Fibroblast of lung (primary cell): ENCODE results near the gene SNX21. TPM values are rescaled to one million over a fixed set of nuclear protein-coding genes. Genes with fewer than 3 reads are reported as not detected.

Experiments
- DNase-seq, 2 donors: peaks; one replicate each; pipeline versions ENCODE4 v3.0.0 to v3.0.0-alpha.2; 2010; ENCODE audit warnings: low read depth in 2 of 2
- H2AFZ ChIP-seq: 2 replicates; pipeline ENCODE4 v1.5.1; 2012; ENCODE audit warnings: low read length, control low read depth, inconsistent platforms
- H3K27ac ChIP-seq: 2 replicates; pipeline ENCODE4 v1.5.1; 2011; ENCODE audit warnings: low read length, control low read depth; ENCODE audit not compliant: insufficient read depth
- H3K27me3 ChIP-seq: 2 replicates; pipeline ENCODE4 v1.5.1; 2011; ENCODE audit warnings: mild to moderate bottlenecking, low read length; ENCODE audit not compliant: control insufficient read depth, insufficient read depth
- H3K36me3 ChIP-seq: 2 replicates; pipeline ENCODE4 v1.5.1; 2011; ENCODE audit warnings: low read length; ENCODE audit not compliant: control insufficient read depth, insufficient read depth
- H3K4me1 ChIP-seq: 2 replicates; pipeline ENCODE4 v1.5.1; 2011; ENCODE audit warnings: low read length; ENCODE audit not compliant: control insufficient read depth, insufficient read depth; ENCODE audit errors: extremely low read depth
- H3K4me2 ChIP-seq: 2 replicates; pipeline ENCODE4 v1.5.1; 2011; ENCODE audit warnings: low read length, control low read depth; ENCODE audit not compliant: insufficient read depth; ENCODE audit errors: extremely low read depth
- H3K4me3 ChIP-seq, 4 experiments: fragments of 200-600 bp in 1 of 4; sonication (generic) in 1 of 4; replicated peaks in 1 of 4; 2 replicates each; pipeline ENCODE4 v1.5.1; 2011 to 2016; ENCODE audit warnings: low read length in 4 of 4, low read depth in 3 of 4, mild to moderate bottlenecking in 3 of 4, control low read depth in 2 of 4, inconsistent platforms in 1 of 4, mixed read lengths in 1 of 4; ENCODE audit not compliant: insufficient read depth in 1 of 4; ENCODE audit errors: control extremely low read depth in 1 of 4
- H3K79me2 ChIP-seq: 2 replicates; pipeline ENCODE4 v1.5.1; 2012; ENCODE audit warnings: mild to moderate bottlenecking, low read length, inconsistent platforms; ENCODE audit not compliant: control insufficient read depth, insufficient read depth
- H3K9ac ChIP-seq: 2 replicates; pipeline ENCODE4 v1.5.1; 2011; ENCODE audit warnings: mild to moderate bottlenecking, low read length, control low read depth; ENCODE audit not compliant: insufficient read depth
- H3K9me3 ChIP-seq: 2 replicates; pipeline ENCODE4 v1.5.1; 2012; ENCODE audit warnings: low read depth, low read length; ENCODE audit not compliant: control insufficient read depth, insufficient read depth
- H4K20me1 ChIP-seq: 2 replicates; pipeline ENCODE4 v1.5.1; 2011; ENCODE audit warnings: low read length; ENCODE audit not compliant: control insufficient read depth, insufficient read depth; ENCODE audit errors: extremely low read depth
- CTCF ChIP-seq, 2 donors: IDR thresholded peaks in 1 of 2; conservative IDR thresholded peaks in 1 of 2; 1 replicate in 1 of 2; 2 replicates in 1 of 2; pipeline ENCODE4 v1.5.1; 2011 to 2012; ENCODE audit warnings: low read length in 2 of 2, control low read depth in 1 of 2, inconsistent platforms in 1 of 2, low read depth in 1 of 2, mild to moderate bottlenecking in 1 of 2
- EZH2 ChIP-seq: IDR thresholded peaks from 2 replicates; pipeline ENCODE4 v1.5.1; 2012; ENCODE audit warnings: low read length, control low read depth, mild to moderate bottlenecking; ENCODE audit errors: missing control alignments
- polyA plus RNA-seq, 2 donors: library from polyadenylated mRNA; depleted of rRNA in 1 of 2; stranded (reverse) in 1 of 2; unstranded in 1 of 2; fragments of >200 nt; gene quantifications; 2 replicates each; pipeline ENCODE4 v1.2.1, GENCODE V29; 2011 to 2012; ENCODE audit warnings: missing spikeins in 1 of 2
- total RNA-seq: library from RNA; depleted of rRNA; stranded (reverse); fragments of >200 nt; gene quantifications from 2 replicates; pipeline ENCODE4 v1.2.1, GENCODE V29; 2014

The SNX21 gene
- total and polyA plus RNA-seq, 2 donors (not counting 1 experiment from before 2014, with no cell fraction given), result 21.8 to 101 TPM

DNA sequence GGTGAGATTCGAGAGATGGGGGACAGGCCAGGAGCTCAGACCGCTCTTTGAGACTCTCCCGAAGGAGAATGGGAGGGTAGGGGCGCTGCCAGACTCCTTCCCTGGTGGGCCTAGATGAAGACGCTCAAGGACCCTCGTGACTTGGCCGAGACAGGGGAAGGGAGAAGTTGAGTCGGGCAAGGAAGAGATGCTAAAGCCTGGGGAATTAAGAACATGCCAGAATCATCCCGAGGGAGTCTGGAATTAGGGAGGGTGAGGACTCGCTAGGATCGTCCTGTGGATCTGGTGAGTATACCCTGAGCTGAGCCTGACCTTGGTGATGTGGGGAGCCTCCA is 20.6 kb upstream of the SNX21 start:
- Histone ChIP-seq H4K20me1 (no peaks in the 10 kb centered on the region), H3K27me3 (no peaks in the 10 kb centered on the region), H3K4me3 (peak overlapping the region; percentile 73 to 83 (median 78)), H3K79me2 (peaks cover 23% of the 10 kb centered on the region), H2AFZ (peak overlapping the region; percentile 66), H3K4me2 (peak overlapping the region; percentile 89), H3K4me1 (peaks cover 7% of the 10 kb centered on the region), H3K9me3 (no peaks in the 10 kb centered on the region), H3K27ac (peak overlapping the region; percentile 77), H3K36me3 (peaks cover 24% of the 10 kb centered on the region), H3K9ac (peak overlapping the region; percentile 60)
- DNase-seq, result no peak
- no peak for TF ChIP-seq EZH2
- no peak for TF ChIP-seq CTCF (conservative IDR thresholded peaks at IDR 0.05 in 1 of 2, IDR thresholded peaks at IDR 0.05 in 1 of 2; ENCODE audit: low read depth in 1 of 2, low read length in 2 of 2)

DNA sequence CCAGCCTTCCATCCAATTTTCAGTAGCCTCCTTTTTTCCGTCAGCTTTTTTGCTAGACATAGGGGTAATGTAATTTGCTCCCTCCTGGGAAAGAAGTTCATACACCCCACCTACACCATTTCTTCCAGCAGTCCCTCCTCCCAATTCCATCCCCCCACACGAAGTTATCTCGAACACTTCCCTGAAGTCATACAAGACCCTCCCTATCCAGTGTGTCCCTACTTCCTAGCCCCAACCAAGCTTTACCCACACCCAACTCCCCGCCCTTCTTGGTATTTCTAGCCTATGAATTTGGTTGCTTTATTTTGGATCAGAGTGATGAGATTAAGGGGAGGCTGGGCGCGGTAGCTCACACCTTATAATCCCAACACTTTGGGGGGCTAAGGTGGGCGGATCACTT is 20.1 kb upstream of the SNX21 start:
- H3K79me2 ChIP-seq, result peaks cover 23% of the 10 kb centered on the region
- H3K36me3 ChIP-seq, result peaks cover 24% of the 10 kb centered on the region
- no peaks in the 10 kb centered on the region for H3K9me3 ChIP-seq
- H3K9ac ChIP-seq, result peak overlapping the region; percentile 60
- peak overlapping the region; percentile 77 for H3K27ac ChIP-seq
- TF ChIP-seq CTCF (conservative IDR thresholded peaks at IDR 0.05 in 1 of 2, IDR thresholded peaks at IDR 0.05 in 1 of 2; ENCODE audit: low read depth in 1 of 2, low read length in 2 of 2) (no peak), EZH2 (no peak)
- H2AFZ ChIP-seq, result no peak overlapping the region
- no peaks in the 10 kb centered on the region for H3K27me3 ChIP-seq
- H3K4me3 ChIP-seq, result peak overlapping the region; percentile 73 to 83 (median 78)
- no peaks in the 10 kb centered on the region for H4K20me1 ChIP-seq
- no peak for DNase-seq
- peaks cover 10% of the 10 kb centered on the region for H3K4me1 ChIP-seq
- peak overlapping the region; percentile 89 for H3K4me2 ChIP-seq

GRCh38 chr20:45814314-45814713 is 19.3 kb upstream of the SNX21 start:
- Histone ChIP-seq H3K4me2 (peak overlapping the region; percentile 44), H3K9ac (no peak overlapping the region), H3K79me2 (peaks cover 23% of the 10 kb centered on the region), H3K9me3 (no peaks in the 10 kb centered on the region), H3K27ac (no peak overlapping the region), H3K4me3 (peak overlapping the region in 1 of 4 experiments; percentile 45), H3K4me1 (peaks cover 10% of the 10 kb centered on the region), H2AFZ (no peak overlapping the region), H3K36me3 (peaks cover 18% of the 10 kb centered on the region), H3K27me3 (no peaks in the 10 kb centered on the region), H4K20me1 (no peaks in the 10 kb centered on the region)
- DNase-seq, result peak in 1 of 2 donors; percentile 66
- TF ChIP-seq EZH2 (no peak), CTCF (conservative IDR thresholded peaks at IDR 0.05 in 1 of 2, IDR thresholded peaks at IDR 0.05 in 1 of 2; ENCODE audit: low read depth in 1 of 2, low read length in 2 of 2) (no peak)
